B cell (primary cell): ENCODE measurements around the gene IDI2. TPM values are rescaled to one million over a fixed set of nuclear protein-coding genes. Genes with fewer than 3 reads are reported as not detected.

ENCODE experiments used
- ATAC-seq: fragments of 200-7000 bp; cut with Tn5 transposase; one replicate; pipeline ENCODE4 v1.10.0; 2021; ENCODE audit warnings: low read depth, mild to moderate bottlenecking, moderate number of reproducible peaks, moderate library complexity
- CTCF ChIA-PET: fragments of 350-600 bp; sonication (Branson Sonifier 250); formaldehyde crosslinking; loops from one replicate; lab custom pipeline; 2021; ENCODE audit warnings: antibody characterized with exemption, inconsistent platforms; lab: Charles Lee
- POLR2A ChIA-PET: fragments of 350-600 bp; sonication (Branson Sonifier 250); formaldehyde crosslinking; loops from one replicate; lab custom pipeline; 2021; ENCODE audit warnings: antibody characterized with exemption; lab: Charles Lee
- DNase-seq: peaks from one replicate; pipeline ENCODE4 v3.0.0; 2013
- H2AFZ ChIP-seq: 2 replicates; pipeline ENCODE4 v1.6.1; 2012; ENCODE audit warnings: mild to moderate bottlenecking, low read depth, low read length; ENCODE audit not compliant: insufficient read depth, poor library complexity, severe bottlenecking
- H3K27ac ChIP-seq, 2 donors: 1 replicate in 1 of 2; 2 replicates in 1 of 2; pipeline ENCODE4 v1.5.1; 2012 to 2013; ENCODE audit warnings: low read length in 2 of 2, mild to moderate bottlenecking in 2 of 2, moderate library complexity in 1 of 2
- H3K27me3 ChIP-seq, 4 experiments: fragments of 200-600 bp in 1 of 4; sonication (generic) in 1 of 4; replicated peaks in 1 of 4; 1 replicate in 2 of 4; 2 replicates in 2 of 4; pipeline versions ENCODE4 v1.6.1 to v1.7.0; 2013 to 2016; ENCODE audit warnings: low read length in 3 of 4, mild to moderate bottlenecking in 2 of 4, mixed read lengths in 1 of 4, moderate library complexity in 1 of 4; ENCODE audit not compliant: insufficient read depth in 4 of 4, control insufficient read depth in 3 of 4; ENCODE audit errors: control extremely low read depth in 1 of 4
- H3K36me3 ChIP-seq, 2 experiments: replicated peaks in 1 of 2; 1 replicate in 1 of 2; 2 replicates in 1 of 2; pipeline versions ENCODE4 v1.6.1 to v1.7.1; 2013; ENCODE audit warnings: low read length in 1 of 2; ENCODE audit not compliant: insufficient read depth in 2 of 2, control insufficient read depth in 1 of 2; ENCODE audit errors: control extremely low read depth in 1 of 2, extremely low read depth in 1 of 2
- H3K4me1 ChIP-seq, 2 donors: fragments of 200-600 bp in 1 of 2; sonication (generic) in 1 of 2; 1 replicate in 1 of 2; 2 replicates in 1 of 2; pipeline versions ENCODE4 v1.5.1 to v1.6.1; 2013 to 2017; ENCODE audit warnings: low read length in 2 of 2; ENCODE audit not compliant: control insufficient read depth in 2 of 2, insufficient read depth in 2 of 2
- H3K4me2 ChIP-seq: replicated peaks from 2 replicates; pipeline ENCODE3; 2012; ENCODE audit warnings: mild to moderate bottlenecking, low read depth, low read length; ENCODE audit not compliant: poor library complexity, severe bottlenecking
- H3K4me3 ChIP-seq, 5 experiments: fragments of 200-600 bp in 1 of 5; sonication (generic) in 1 of 5; 1 replicate in 3 of 5; 2 replicates in 2 of 5; pipeline versions ENCODE4 v1.5.1 to v1.7.0; 2011 to 2016; ENCODE audit warnings: low read length in 4 of 5, mild to moderate bottlenecking in 4 of 5, low read depth in 2 of 5, control low read depth in 1 of 5, moderate library complexity in 1 of 5; ENCODE audit not compliant: insufficient read depth in 1 of 5; ENCODE audit errors: control extremely low read depth in 1 of 5, extremely low read depth in 1 of 5
- H3K79me2 ChIP-seq: fragments of 200-600 bp; sonication (generic); one replicate; pipeline ENCODE4 v1.6.0; 2016; ENCODE audit warnings: low read length; ENCODE audit not compliant: control insufficient read depth, insufficient read depth
- H3K9ac ChIP-seq: fragments of 200-600 bp; sonication (generic); 2 replicates; pipeline ENCODE4 v1.6.1; 2017; ENCODE audit warnings: mild to moderate bottlenecking, low read length, moderate library complexity
- H3K9me3 ChIP-seq, 3 donors: one replicate each; pipeline versions ENCODE4 v1.6.1 to v1.7.1; 2013; ENCODE audit warnings: low read length in 2 of 3; ENCODE audit not compliant: control insufficient read depth in 2 of 3, insufficient read depth in 1 of 3; ENCODE audit errors: control extremely low read depth in 1 of 3
- H4K20me1 ChIP-seq: 2 replicates; pipeline ENCODE4 v1.6.0; 2012; ENCODE audit warnings: mild to moderate bottlenecking, low read length; ENCODE audit not compliant: insufficient read depth, control insufficient read depth, poor library complexity, severe bottlenecking
- H3K27ac Mint-ChIP-seq: one replicate; pipeline ENCODE4 v1.8.0; 2021; ENCODE audit warnings: mixed read lengths
- H3K27me3 Mint-ChIP-seq: one replicate; pipeline ENCODE4 v1.8.0; 2021; ENCODE audit warnings: mixed read lengths
- H3K4me1 Mint-ChIP-seq: one replicate; pipeline ENCODE4 v1.8.0; 2021; ENCODE audit warnings: mixed read lengths
- H3K4me3 Mint-ChIP-seq: one replicate; pipeline ENCODE4 v1.8.0; 2021; ENCODE audit warnings: mixed read lengths
- H3K9me3 Mint-ChIP-seq: one replicate; pipeline ENCODE4 v1.8.0; 2022; ENCODE audit warnings: mixed read lengths; ENCODE audit not compliant: insufficient read depth
- EZH2 ChIP-seq: IDR thresholded peaks from 2 replicates; pipeline ENCODE4 v1.6.1; 2012; ENCODE audit warnings: borderline replicate concordance, low read depth, mild to moderate bottlenecking, moderate library complexity, low read length; ENCODE audit not compliant: insufficient read depth, poor library complexity, severe bottlenecking
- WGBS: methylation state at CpG from one replicate; pipeline ENCODE4 v1.1.5; 2013; ENCODE audit warnings: missing lambda C conversion rate; ENCODE audit not compliant: insufficient coverage; 5-methylcytosine and 5-hydroxymethylcytosine counted together
- intact Hi-C: fragments of 100-400 bp; cut with micrococcal nuclease; formaldehyde crosslinking; loops from one replicate; pipeline ENCODE4 v1.10.0; 2022
- polyA plus RNA-seq: library from polyadenylated mRNA; depleted of rRNA; stranded (reverse); fragments of >200 nt; gene quantifications from 2 replicates; pipeline ENCODE4 v1.2.3, GENCODE V29; 2012
- total RNA-seq, 2 donors: library from RNA; stranded (reverse); fragments of 120-200 nt in 1 of 2; gene quantifications; 1 replicate in 1 of 2; 2 replicates in 1 of 2; pipeline versions ENCODE4 v1.2.3 to v1.2.4, GENCODE V29; 2013 to 2022
- TF ChIP-seq, protein P1 (sequence below): fragments of 200-600 bp; IDR thresholded peaks from one replicate; pipeline ENCODE4 v1.8.0; 2022; ENCODE audit warnings: antibody characterized with exemption, mild to moderate bottlenecking

Gene IDI2
- total and polyA plus RNA-seq, 2 donors (not counting 1 experiment from before 2014, with no cell fraction given), result not detected

DNA sequence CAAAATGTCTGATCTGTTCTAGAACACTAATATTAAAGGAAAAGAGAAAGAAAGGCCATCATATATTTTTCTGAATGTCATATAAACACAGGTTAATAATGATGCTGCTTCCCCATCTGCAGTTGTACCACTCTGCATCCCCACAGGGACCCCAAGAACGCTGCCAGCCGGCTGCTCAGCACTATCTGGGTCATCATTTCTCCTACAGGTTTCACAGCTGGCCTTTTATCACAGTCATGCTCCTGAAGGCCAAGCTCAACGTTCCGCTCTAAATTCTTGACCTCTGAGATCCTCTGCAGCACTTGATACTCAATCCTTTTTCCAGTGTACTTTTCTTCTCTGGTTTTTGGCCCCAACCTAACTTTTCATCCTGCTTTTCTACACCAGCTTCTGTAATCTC lies 18.5 kb upstream of the IDI2 start:
- peaks cover 3 to 30% of the 10 kb centered on the region in 2 experiments for H3K36me3 ChIP-seq
- Mint-ChIP-seq H3K27ac (peak overlapping the region; percentile 95), H3K4me1 (peaks cover 53% of the 10 kb centered on the region), H3K9me3 (peaks cover 2% of the 10 kb centered on the region), H3K27me3 (no peaks in the 10 kb centered on the region), H3K4me3 (peak overlapping the region; percentile 83)
- H3K4me2 ChIP-seq, result peak overlapping the region; percentile 69
- TF ChIP-seq, protein P1, sequence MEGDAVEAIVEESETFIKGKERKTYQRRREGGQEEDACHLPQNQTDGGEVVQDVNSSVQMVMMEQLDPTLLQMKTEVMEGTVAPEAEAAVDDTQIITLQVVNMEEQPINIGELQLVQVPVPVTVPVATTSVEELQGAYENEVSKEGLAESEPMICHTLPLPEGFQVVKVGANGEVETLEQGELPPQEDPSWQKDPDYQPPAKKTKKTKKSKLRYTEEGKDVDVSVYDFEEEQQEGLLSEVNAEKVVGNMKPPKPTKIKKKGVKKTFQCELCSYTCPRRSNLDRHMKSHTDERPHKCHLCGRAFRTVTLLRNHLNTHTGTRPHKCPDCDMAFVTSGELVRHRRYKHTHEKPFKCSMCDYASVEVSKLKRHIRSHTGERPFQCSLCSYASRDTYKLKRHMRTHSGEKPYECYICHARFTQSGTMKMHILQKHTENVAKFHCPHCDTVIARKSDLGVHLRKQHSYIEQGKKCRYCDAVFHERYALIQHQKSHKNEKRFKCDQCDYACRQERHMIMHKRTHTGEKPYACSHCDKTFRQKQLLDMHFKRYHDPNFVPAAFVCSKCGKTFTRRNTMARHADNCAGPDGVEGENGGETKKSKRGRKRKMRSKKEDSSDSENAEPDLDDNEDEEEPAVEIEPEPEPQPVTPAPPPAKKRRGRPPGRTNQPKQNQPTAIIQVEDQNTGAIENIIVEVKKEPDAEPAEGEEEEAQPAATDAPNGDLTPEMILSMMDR, result no peak
- TF ChIP-seq EZH2, result no peak
- H4K20me1 ChIP-seq, result peaks cover 17% of the 10 kb centered on the region
- H3K9me3 ChIP-seq, result no peaks in the 10 kb centered on the region
- H3K27me3 ChIP-seq, result no peaks in the 10 kb centered on the region
- H2AFZ ChIP-seq, result no peak overlapping the region
- ChIA-PET CTCF (no interaction called here), POLR2A (interaction anchor here (1.2 kb wide), 1 partner anchor 12 kb away, joined by 3 read pairs; no protein-coding TSS in a partner anchor)
- peaks cover 40 to 43% of the 10 kb centered on the region in 2 donors for H3K4me1 ChIP-seq
- ATAC-seq (no peak), DNase-seq (no peak)
- 16% methylated on average over 4 of the region's 4 CpGs for WGBS
- H3K27ac ChIP-seq, result peak overlapping the region; percentile 65 to 86
- intact Hi-C loops, result loop anchor here (5.0 to 10.0 kb wide), 2 partner anchors 192 to 729 kb away; no protein-coding TSS in a partner anchor
- H3K9ac ChIP-seq, result peak overlapping the region; percentile 59
- H3K79me2 ChIP-seq, result peaks cover 36% of the 10 kb centered on the region
- peak overlapping the region; percentile 32 to 81 (median 59) for H3K4me3 ChIP-seq

DNA sequence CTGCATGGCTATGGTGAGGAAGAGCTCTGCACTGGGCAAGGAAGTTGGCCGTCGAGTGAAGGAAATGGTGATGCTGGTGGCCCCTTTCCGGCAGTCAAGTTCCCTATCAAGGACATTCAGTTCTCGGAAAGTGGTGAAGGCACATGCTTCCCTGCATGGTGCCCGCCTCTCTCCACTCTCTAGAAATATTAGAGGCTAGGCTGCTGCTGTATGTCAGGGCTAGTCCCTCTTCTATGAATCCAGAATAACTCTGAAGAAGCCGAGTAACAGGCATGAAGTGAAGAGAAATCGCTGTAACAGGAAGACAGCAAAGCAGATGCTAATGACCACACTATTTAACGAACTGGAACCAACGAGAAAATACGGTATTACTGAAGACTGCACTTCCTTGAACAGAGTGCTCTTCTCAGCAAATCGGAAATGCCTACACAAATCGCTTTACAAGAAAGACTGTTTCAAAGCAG lies 17.9 kb upstream of the IDI2 start:
- Histone ChIP-seq H3K9ac (peak overlapping the region; percentile 59), H3K9me3 (no peaks in the 10 kb centered on the region), H3K4me1 (peaks cover 40 to 43% of the 10 kb centered on the region in 2 donors), H2AFZ (no peak overlapping the region), H3K27ac (peak overlapping the region; percentile 65 to 86), H3K4me2 (peak overlapping the region; percentile 69), H3K4me3 (peak overlapping the region; percentile 32 to 81 (median 59)), H3K79me2 (peaks cover 36% of the 10 kb centered on the region), H4K20me1 (peaks cover 17% of the 10 kb centered on the region), H3K27me3 (no peaks in the 10 kb centered on the region), H3K36me3 (peaks cover 3 to 31% of the 10 kb centered on the region in 2 experiments)
- ATAC-seq (peak; percentile 59), DNase-seq (peak; percentile 83)
- H3K4me3 Mint-ChIP-seq, result peak overlapping the region; percentile 83
- ChIA-PET POLR2A (interaction anchor here (1.2 kb wide), 1 partner anchor 13 kb away, joined by 3 read pairs; no protein-coding TSS in a partner anchor), CTCF (interaction anchor here (1.2 kb wide), 1 partner anchor 110 kb away, joined by 3 read pairs; no protein-coding TSS in a partner anchor)
- 0% methylated on average over 5 of the region's 12 CpGs for WGBS
- peaks cover 2% of the 10 kb centered on the region for H3K9me3 Mint-ChIP-seq
- H3K4me1 Mint-ChIP-seq, result peaks cover 50% of the 10 kb centered on the region
- no peak for TF ChIP-seq EZH2
- TF ChIP-seq, protein P1, result no peak
- H3K27ac Mint-ChIP-seq, result peak overlapping the region; percentile 95
- intact Hi-C loops, result loop anchor here (2.0 to 10.0 kb wide), 3 partner anchors 13 to 729 kb away; partner anchors contain the start of gene WDR37
- no peaks in the 10 kb centered on the region for H3K27me3 Mint-ChIP-seq
